Effector CD4-positive, alpha-beta T cell (primary cell): ENCODE data around the gene NFKBIZ.
"Not testable (repeated sequence)": the region's sequence is repeated elsewhere in the genome, so short reads cannot be mapped to it uniquely, and the experiment has no call there.

Experiments
- DNase-seq: peaks from one replicate; pipeline ENCODE4 v3.0.0-alpha.2; 2020

The NFKBIZ gene

GRCh38 chr3:101876142-101876541, 26.8 kb downstream of the NFKBIZ start:
- DNase-seq: no peak

- no peak for DNase-seq
Observed at GRCh38 chr3:101878589-101878988, 29.3 kb downstream of the NFKBIZ start.

GRCh38 chr3:101879102-101879501, 29.8 kb downstream of the NFKBIZ start:
- no peak for DNase-seq

- no peak for DNase-seq
Observed at GRCh38 chr3:101879623-101880284, 30.4 kb downstream of the NFKBIZ start.

GRCh38 chr3:101884776-101885175, 35.5 kb downstream of the NFKBIZ start:
- DNase-seq: no peak

DNA sequence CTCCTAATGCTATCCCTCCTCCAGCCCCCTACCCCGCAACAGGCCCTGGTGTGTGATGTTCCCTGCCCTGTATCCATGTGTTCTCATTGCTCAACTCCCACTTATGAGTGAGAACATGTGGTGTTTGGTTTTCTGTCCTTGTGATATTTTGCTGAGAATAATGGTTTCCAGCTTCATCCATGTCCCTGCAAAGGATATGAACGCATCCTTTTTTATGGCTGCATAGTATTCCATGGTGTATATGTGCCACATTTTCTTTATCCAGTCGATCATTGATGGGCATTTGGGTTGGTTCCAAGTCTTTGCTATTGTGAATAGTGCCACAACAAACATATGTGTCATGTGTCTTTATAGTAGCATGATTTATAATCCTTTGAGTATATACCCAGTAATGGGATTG, 36.3 kb downstream of the NFKBIZ start:
- DNase-seq: not testable (repeated sequence)

DNA sequence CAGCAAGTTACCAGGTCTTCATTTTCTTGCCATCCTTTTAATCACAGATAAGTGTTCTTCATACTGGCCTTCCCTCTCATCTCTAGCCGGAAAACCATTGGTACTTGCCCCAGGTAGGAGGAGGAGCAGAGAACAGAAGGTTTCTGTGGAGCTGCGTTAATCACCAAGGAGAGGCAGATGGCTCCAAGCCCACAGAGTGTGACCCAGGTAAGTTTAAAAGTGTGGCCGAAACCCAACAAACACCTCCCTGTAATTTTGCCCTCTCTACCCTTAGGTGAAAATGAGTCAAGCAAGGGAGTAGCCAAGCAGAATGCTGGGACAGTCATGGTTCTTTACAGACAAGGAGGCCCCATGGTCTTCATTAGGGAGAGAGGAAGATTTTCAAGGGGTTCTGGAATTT, 37.3 kb downstream of the NFKBIZ start:
- no peak for DNase-seq

DNA sequence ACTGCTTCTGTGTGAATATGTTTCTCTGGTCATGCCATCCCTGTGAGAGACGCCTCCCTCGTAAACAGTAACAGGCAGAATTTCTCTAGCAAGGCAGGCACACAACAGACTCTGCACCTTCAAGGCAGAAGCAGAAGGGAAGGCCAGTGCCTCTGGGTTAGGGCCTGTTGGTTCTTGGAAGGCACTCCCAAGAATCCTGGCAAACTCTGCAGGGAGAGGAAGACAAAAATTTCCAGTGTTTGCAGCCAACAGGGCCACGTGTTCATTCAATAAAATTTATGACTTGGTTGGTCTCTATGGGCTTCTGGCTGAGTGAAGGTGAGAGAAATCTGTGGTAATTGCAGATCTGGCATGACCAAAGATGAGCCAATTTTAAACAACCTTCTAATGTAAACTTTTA, 39.3 kb downstream of the NFKBIZ start:
- DNase-seq: no peak

- no peak for DNase-seq
Observed at GRCh38 chr3:101890716-101891115, 41.4 kb downstream of the NFKBIZ start.

DNA sequence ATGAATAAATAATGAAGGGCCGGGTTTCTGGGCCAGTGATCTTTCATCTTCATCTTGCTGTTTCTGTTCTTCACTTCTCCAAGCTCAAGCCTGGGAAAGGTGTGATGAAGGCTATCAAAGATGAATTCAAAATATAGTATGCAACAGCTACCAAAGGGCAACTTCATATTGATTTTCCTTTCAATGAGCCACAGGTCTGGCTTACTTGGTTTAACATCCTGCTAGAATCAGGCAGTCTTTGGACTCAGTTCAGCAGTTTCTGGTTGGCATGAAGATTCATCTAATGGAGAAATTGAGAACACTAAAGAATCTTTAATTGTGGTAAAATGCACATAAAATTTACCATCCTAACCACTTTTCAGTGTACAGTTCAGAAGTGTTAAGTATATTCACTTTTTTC, 43.3 kb downstream of the NFKBIZ start:
- no peak for DNase-seq

DNA sequence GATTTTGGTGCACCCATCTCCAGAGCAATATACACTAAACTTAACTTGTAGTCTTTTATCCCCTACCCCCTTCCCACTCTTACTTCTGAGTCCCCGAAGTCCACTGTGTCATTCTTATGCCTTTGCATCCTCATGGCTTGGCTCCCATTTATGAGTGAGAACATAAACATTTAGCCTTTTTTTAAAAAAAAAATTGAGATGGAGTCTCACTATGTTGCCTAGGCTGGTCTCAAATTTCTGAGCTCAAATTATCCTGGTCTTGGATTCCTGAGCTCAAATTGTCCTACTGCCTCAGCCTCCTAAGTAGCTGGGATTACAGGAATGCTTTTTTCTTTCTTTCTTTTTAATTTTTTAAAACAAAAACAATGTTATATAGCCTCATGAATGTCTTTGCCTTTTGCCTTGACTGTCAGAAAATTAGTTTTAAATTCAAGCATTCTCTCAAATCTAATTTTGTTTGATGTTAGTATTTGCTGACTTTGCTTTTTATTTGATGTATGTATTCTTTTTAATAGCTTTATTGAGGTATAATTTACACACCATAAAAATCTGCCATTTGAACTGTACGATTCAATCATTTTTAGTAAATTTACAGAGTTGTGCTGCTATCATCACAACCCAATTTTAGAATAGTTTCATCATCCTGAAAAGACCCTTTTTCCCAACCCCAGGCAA, 46.9 kb downstream of the NFKBIZ start:
- DNase-seq: no peak

- no peak for DNase-seq
Observed at GRCh38 chr3:101897013-101897412, 47.7 kb downstream of the NFKBIZ start.

DNA sequence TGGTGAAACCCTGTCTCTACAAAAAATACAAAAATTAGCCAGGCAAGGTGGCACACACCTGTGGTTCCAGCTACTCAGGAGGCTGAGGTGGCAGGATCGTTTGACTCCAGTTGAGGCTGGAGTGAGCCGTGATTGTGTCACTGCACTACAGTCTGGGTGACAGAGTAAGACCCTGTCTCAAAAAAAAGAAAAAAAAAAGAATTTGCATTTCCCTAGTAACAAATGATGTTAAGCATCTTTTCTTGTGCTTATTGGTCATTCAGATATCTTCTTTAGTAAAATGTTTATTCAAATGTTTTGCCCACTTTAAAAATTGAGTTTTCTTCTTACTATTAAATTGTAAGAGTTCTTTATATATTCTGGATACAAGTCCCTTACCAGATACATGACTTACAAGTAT, 48.7 kb downstream of the NFKBIZ start:
- no peak for DNase-seq

- no peak for DNase-seq
Observed at GRCh38 chr3:101898752-101899169, 49.4 kb downstream of the NFKBIZ start.

GRCh38 chr3:101900316-101900715, 51.0 kb downstream of the NFKBIZ start:
- DNase-seq: no peak

DNA sequence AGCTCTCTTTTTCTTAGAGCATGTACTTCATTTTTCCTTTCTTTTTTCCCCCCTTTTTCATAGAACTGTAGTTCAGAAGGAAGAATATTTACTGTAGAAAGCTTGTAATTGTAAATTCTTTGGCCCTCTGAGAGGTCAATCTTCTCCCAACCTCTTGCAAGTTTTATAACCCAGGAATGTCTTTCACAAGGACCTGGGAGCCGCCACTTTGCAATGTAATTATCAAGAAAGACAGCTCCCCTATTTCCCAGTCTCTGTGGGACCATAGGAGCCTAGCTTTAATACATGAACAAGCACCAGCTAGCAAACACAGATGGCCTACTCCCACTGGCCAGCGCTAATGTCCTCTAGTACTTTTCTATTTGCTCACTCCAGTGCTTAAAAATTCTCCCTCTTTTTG, 51.4 kb downstream of the NFKBIZ start:
- DNase-seq: no peak

DNA sequence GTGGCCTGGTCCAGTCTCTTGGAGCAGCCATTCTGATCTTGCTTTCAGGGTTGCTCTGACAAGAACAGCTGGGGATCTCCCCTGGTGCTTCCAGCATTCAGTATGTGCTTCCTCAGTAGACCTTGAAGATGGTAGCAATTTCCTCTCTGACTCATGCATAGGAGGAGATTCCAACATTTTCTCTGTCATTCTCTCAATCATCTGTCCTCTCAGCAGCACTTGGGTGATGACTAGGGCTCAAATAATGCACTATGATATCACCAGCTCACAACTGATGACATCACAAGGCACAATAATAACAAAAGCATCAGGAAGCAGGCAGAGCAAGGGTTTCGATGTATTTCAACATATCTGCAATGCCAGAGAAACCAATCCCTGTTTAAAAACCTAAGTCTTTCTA, 52.7 kb downstream of the NFKBIZ start:
- no peak for DNase-seq

DNA sequence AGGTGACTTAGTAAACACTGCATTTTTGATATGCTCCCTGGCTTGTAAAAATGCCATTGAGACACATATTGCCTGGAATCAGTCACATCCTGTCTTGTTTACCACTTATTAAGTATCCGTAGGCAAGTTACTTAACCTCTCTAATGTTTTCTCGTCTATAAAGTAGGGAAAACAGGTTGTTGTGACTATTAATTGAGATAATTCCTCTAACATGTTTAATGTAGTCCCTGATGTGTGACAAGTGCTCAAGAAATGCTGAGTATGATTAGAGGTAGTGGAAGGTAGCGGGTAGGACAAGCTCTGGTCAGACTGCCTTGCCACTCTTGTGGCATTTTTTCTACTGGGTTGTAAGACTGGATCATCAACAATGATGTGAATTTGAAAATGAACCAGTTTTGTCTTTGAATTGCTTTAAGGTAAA, 54.1 kb downstream of the NFKBIZ start:
- DNase-seq: no peak

DNA sequence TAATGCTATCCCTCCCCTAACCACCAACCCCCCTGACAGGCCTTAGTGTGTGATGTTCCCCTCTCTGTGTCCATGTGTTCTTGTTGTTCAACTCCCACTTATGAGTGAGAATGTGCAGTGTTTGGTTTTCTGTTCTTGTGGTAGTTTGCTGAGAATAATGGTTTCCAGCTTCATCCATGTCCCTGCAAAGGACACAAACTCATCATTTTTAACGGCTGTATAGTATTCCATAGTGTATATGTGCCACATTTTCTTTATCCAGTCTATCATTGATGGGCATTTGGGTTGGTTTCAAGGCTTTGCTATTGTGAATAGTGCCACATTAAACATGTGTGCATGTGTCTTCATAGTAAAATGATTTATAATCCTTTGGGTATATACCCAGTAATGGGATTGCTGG, 56.3 kb downstream of the NFKBIZ start:
- not testable (repeated sequence) for DNase-seq
